Panc1 (cell line): ENCODE data around the gene TCHP. TPM values are rescaled to one million over a fixed set of nuclear protein-coding genes. Genes with fewer than 3 reads are reported as not detected.

Experiments used
- ATAC-seq: fragments of 200-7000 bp; cut with Tn5 transposase; 2 replicates; pipeline ENCODE4 v1.9.1; 2020; ENCODE audit warnings: mild to moderate bottlenecking, moderate library complexity
- BruUV-seq: library from RNA; stranded (reverse); fragments of 400-500 nt; replicated peaks from 2 replicates; lab custom pipeline; 2021; lab: Mats Ljungman, UMichigan
- CTCF ChIA-PET: fragments of 300-600 bp; sonication (Branson Sonifier 250); formaldehyde crosslinking; loops from one replicate; lab custom pipeline; 2022; ENCODE audit warnings: antibody characterized with exemption; lab: Charles Lee
- POLR2A ChIA-PET: fragments of 300-600 bp; sonication (Branson Sonifier 250); formaldehyde crosslinking; loops from one replicate; lab custom pipeline; 2022; ENCODE audit warnings: antibody characterized with exemption; lab: Charles Lee
- DNase-seq: peaks from one replicate; pipeline ENCODE4 v3.0.0-alpha.2; 2010; ENCODE audit warnings: low read depth, low spot score
- H3K27ac ChIP-seq: 2 replicates; pipeline ENCODE4 v1.5.1; 2011; ENCODE audit warnings: mild to moderate bottlenecking, low read length, inconsistent platforms
- H3K27me3 ChIP-seq: fragments of 200-500 bp; sonication (Bioruptor generic); 2 replicates; pipeline ENCODE4 v1.6.0; 2014; ENCODE audit warnings: low read length, inconsistent platforms; ENCODE audit not compliant: control insufficient read depth, insufficient read depth
- H3K36me3 ChIP-seq: fragments of 200-500 bp; sonication (Bioruptor generic); 2 replicates; pipeline ENCODE4 v1.5.1; 2014; ENCODE audit warnings: inconsistent platforms, mild to moderate bottlenecking, low read length, moderate library complexity; ENCODE audit not compliant: control insufficient read depth, insufficient read depth
- H3K4me1 ChIP-seq: 2 replicates; pipeline ENCODE4 v1.5.1; 2011; ENCODE audit warnings: inconsistent platforms, mild to moderate bottlenecking, low read length, moderate library complexity; ENCODE audit not compliant: control insufficient read depth, insufficient read depth
- H3K4me3 ChIP-seq, 2 experiments: 2 replicates each; pipeline ENCODE4 v1.5.1; 2011 to 2012; ENCODE audit warnings: low read depth in 2 of 2, low read length in 2 of 2, mild to moderate bottlenecking in 2 of 2, inconsistent platforms in 1 of 2, moderate library complexity in 1 of 2
- H3K9me3 ChIP-seq: fragments of 200-500 bp; sonication (Bioruptor generic); 2 replicates; pipeline ENCODE4 v1.5.1; 2014; ENCODE audit warnings: low read depth, mild to moderate bottlenecking, inconsistent platforms, low read length, moderate library complexity; ENCODE audit not compliant: control insufficient read depth, insufficient read depth
- POLR2AphosphoS5 ChIP-seq: IDR thresholded peaks from 2 replicates; pipeline ENCODE4 v1.6.1; 2012; ENCODE audit warnings: mild to moderate bottlenecking, low read depth, low read length, moderate library complexity
- SIN3A ChIP-seq: IDR thresholded peaks from 2 replicates; pipeline ENCODE4 v1.6.1; 2012; ENCODE audit warnings: low read depth, mild to moderate bottlenecking, low read length, moderate library complexity, borderline replicate concordance; ENCODE audit not compliant: insufficient read depth
- TCF7L2 ChIP-seq: IDR thresholded peaks from 2 replicates; pipeline ENCODE4 v1.6.1; 2011; ENCODE audit warnings: mild to moderate bottlenecking, low read depth, low read length, inconsistent platforms
- in situ Hi-C: cut with HindIII; loops from 2 replicates; pipeline ENCODE4 v1.10.0; 2016; ENCODE audit warnings: low sequenced_read_pairs, low pct_unique_long_range_greater_than_20kb
- intact Hi-C: fragments of 100-400 bp; cut with micrococcal nuclease; formaldehyde crosslinking; loops from one replicate; pipeline ENCODE4 v1.10.0; 2022; ENCODE audit not compliant: unreplicated experiment
- total RNA-seq: library from RNA; stranded (reverse); gene quantifications from one replicate; pipeline ENCODE4 v1.2.1, GENCODE V29; 2021; ENCODE audit not compliant: unreplicated experiment
- TF ChIP-seq, protein P1 (sequence below): fragments of 450-650 bp; IDR thresholded peaks from 2 replicates; pipeline ENCODE4 v1.5.1; 2017; ENCODE audit warnings: mild to moderate bottlenecking
- TF ChIP-seq, protein P2 (sequence below), 2 experiments: IDR thresholded peaks; 2 replicates each; pipeline ENCODE4 v1.6.1; 2011 to 2012; ENCODE audit warnings: low read depth in 2 of 2, control low read depth in 1 of 2, low read length in 1 of 2, mild to moderate bottlenecking in 1 of 2, moderate library complexity in 1 of 2; ENCODE audit not compliant: insufficient read depth in 1 of 2

TCHP gene
- total RNA-seq, 1 experiment from 2014 or later = 25.0 TPM

DNA sequence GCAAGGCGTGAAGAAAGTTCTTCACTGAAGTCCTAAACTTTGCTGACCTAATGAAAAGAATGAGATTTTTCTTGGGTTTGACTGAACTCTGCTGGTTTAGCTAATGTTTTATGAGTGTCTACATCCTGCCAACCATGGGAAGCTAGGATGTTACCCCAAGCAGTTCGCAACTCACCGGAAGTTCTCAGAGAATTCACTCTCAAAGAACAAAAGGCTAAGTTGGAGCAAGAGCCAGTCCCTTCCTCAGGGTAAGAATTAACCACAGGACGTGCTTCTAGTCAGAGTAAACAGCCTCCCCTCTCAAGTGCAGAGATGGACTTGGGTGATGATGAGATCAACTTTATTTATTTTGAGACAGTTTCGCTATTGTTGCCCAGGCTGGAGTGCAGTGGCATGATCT is 37.3 kb downstream of the TCHP start:
- H3K4me1 ChIP-seq = no peaks in the 10 kb centered on the region
- TF ChIP-seq, protein P1, sequence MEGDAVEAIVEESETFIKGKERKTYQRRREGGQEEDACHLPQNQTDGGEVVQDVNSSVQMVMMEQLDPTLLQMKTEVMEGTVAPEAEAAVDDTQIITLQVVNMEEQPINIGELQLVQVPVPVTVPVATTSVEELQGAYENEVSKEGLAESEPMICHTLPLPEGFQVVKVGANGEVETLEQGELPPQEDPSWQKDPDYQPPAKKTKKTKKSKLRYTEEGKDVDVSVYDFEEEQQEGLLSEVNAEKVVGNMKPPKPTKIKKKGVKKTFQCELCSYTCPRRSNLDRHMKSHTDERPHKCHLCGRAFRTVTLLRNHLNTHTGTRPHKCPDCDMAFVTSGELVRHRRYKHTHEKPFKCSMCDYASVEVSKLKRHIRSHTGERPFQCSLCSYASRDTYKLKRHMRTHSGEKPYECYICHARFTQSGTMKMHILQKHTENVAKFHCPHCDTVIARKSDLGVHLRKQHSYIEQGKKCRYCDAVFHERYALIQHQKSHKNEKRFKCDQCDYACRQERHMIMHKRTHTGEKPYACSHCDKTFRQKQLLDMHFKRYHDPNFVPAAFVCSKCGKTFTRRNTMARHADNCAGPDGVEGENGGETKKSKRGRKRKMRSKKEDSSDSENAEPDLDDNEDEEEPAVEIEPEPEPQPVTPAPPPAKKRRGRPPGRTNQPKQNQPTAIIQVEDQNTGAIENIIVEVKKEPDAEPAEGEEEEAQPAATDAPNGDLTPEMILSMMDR = no peak
- TF ChIP-seq SIN3A (no peak), POLR2AphosphoS5 (no peak)
- BruUV-seq = no TSS peak
- no peak for DNase-seq
- no peak overlapping the region for H3K27ac ChIP-seq
- H3K27me3 ChIP-seq = no peaks in the 10 kb centered on the region
- POLR2A ChIA-PET = no interaction called here
- intact Hi-C loops (no loop called here), in situ Hi-C loops (no loop called here)
- CTCF ChIA-PET = no interaction called here
- no peaks in the 10 kb centered on the region for H3K9me3 ChIP-seq
- H3K36me3 ChIP-seq = peaks cover 6% of the 10 kb centered on the region
- H3K4me3 ChIP-seq = no peak overlapping the region
- ATAC-seq = no peak

DNA sequence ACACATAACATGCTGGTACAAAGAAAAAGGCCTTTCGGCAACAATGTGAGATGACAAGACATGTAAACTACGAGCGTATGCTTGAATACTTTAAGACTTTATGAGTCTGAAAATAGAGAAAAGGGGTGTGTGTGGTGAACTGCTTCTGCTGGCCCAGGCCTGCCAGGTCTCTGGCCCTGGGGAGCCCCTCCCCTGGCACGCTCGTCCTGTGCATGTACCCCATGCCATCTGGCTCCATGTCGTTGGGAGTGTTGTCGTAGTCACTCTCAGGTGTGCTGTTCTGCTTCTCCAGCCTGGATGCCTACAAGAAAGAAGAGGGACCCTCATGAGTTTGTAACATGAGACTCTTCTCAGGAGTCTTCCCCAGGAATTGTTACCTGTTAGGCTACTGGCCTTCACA is 38.9 kb downstream of the TCHP start:
- BruUV-seq = no TSS peak

More for the DNA sequence above, 38.9 kb downstream of the TCHP start:
- no peaks in the 10 kb centered on the region for H3K9me3 ChIP-seq
- ChIA-PET POLR2A (no interaction called here), CTCF (interaction anchor here (0.6 kb wide), 1 partner anchor 104 kb away, joined by 3 read pairs; no protein-coding TSS in a partner anchor)
- TF ChIP-seq, protein P1 = no peak
- TF ChIP-seq, protein P2, sequence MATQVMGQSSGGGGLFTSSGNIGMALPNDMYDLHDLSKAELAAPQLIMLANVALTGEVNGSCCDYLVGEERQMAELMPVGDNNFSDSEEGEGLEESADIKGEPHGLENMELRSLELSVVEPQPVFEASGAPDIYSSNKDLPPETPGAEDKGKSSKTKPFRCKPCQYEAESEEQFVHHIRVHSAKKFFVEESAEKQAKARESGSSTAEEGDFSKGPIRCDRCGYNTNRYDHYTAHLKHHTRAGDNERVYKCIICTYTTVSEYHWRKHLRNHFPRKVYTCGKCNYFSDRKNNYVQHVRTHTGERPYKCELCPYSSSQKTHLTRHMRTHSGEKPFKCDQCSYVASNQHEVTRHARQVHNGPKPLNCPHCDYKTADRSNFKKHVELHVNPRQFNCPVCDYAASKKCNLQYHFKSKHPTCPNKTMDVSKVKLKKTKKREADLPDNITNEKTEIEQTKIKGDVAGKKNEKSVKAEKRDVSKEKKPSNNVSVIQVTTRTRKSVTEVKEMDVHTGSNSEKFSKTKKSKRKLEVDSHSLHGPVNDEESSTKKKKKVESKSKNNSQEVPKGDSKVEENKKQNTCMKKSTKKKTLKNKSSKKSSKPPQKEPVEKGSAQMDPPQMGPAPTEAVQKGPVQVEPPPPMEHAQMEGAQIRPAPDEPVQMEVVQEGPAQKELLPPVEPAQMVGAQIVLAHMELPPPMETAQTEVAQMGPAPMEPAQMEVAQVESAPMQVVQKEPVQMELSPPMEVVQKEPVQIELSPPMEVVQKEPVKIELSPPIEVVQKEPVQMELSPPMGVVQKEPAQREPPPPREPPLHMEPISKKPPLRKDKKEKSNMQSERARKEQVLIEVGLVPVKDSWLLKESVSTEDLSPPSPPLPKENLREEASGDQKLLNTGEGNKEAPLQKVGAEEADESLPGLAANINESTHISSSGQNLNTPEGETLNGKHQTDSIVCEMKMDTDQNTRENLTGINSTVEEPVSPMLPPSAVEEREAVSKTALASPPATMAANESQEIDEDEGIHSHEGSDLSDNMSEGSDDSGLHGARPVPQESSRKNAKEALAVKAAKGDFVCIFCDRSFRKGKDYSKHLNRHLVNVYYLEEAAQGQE (IDR thresholded peaks at IDR 0.05; ENCODE audit: insufficient read depth in 1 of 2, low read depth in 2 of 2, low read length in 1 of 2) = no peak
- TF ChIP-seq TCF7L2 (no peak), SIN3A (no peak), POLR2AphosphoS5 (no peak)
- intact Hi-C loops (no loop called here), in situ Hi-C loops (no loop called here)
- H3K36me3 ChIP-seq = no peaks in the 10 kb centered on the region; the same call in 1 of the 2 replicates
- no peaks in the 10 kb centered on the region for H3K27me3 ChIP-seq
- no peak overlapping the region for H3K4me3 ChIP-seq
- no peak for ATAC-seq
- no peak overlapping the region for H3K27ac ChIP-seq
- no peak for DNase-seq
- no peaks in the 10 kb centered on the region for H3K4me1 ChIP-seq
